LNCAP (cell line): ENCODE measurements around the gene SLC18B1.

Source experiments
- TF ChIP-seq, protein P1 (sequence below): fragments of 450-650 bp; IDR thresholded peaks from 2 replicates; pipeline ENCODE4 v1.5.1; 2017; ENCODE audit warnings: mild to moderate bottlenecking

SLC18B1 gene

DNA sequence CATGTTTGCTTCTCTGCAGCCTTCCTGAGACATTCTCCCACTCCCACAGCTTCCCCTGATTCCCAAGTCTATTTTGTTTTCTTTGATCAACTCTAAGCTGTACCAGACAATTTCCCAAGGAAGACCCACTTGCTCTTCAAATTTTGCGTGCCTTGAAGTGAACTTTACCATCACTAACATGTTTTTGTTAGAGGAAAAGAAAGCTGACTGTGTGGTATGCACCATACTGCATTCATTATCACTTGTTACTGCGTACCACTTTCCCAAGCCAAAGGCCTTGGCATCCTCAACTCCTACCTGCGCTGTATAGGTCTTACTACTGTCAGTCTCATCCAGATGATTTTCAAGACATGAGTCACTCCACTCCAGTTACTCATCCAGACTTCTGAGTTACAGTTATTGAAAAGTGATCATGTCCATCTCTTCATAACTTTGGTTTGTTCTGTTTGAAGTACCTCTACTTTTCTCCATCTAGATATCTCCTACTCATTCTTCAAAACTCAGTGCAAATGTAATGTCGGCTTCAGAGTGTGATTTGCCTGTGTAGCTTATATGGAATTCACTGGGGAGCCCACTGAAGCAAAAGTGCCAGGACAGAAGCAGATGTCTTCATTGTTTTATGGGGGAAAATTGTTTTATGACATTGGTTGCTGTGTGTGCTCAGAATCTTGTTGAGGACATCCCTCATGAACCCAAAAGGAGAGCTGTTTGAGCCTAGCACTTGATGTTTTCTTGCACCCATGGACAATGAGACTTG, 21.1 kb upstream of the SLC18B1 start:
- TF ChIP-seq, protein P1, sequence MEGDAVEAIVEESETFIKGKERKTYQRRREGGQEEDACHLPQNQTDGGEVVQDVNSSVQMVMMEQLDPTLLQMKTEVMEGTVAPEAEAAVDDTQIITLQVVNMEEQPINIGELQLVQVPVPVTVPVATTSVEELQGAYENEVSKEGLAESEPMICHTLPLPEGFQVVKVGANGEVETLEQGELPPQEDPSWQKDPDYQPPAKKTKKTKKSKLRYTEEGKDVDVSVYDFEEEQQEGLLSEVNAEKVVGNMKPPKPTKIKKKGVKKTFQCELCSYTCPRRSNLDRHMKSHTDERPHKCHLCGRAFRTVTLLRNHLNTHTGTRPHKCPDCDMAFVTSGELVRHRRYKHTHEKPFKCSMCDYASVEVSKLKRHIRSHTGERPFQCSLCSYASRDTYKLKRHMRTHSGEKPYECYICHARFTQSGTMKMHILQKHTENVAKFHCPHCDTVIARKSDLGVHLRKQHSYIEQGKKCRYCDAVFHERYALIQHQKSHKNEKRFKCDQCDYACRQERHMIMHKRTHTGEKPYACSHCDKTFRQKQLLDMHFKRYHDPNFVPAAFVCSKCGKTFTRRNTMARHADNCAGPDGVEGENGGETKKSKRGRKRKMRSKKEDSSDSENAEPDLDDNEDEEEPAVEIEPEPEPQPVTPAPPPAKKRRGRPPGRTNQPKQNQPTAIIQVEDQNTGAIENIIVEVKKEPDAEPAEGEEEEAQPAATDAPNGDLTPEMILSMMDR, result no peak

DNA sequence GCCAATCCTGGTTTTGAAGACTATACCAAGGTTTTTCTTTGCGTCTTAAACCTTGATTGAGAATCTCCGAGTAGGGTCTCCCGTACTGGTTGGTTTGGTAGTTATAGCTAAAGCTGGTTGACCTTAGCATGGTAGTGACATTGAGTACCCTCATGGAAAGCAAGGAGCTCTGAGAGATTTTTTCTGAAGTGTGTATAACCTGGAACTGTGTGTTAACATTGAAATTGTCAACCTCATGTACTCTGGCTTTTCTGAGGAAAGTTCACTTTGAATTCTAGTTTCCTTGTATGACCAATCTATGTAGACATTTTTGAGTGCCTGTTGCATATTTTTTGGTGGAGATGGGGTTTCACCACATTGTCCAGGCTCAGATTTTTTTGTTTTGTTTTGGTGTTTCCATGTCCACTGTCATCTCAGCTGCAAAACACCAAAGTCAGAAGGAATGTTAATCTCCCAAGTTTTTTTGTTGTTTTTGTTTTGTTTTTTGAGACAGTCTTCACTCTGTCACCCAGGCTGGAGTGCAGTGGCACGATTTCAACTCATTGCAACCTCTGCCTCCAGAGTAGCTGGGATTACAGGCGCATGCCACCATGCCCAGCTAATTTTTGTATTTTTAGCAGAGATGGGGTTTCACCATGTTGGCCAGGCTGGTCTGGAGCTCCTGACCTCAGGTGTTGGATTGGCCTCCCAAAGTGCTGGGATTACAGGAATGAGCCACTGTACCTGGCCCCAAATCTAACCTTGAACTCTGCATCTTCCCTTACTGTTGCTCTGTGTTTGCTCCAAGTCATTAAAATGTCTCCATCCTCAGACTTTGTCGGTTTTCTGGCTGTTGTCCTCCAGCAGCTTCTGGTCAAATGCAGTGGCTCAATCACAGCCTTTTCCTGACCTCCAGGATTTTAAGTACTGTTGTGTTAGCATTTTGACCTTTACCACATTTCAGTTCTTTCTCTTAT, 20.2 kb upstream of the SLC18B1 start:
- TF ChIP-seq, protein P1, result no peak

DNA sequence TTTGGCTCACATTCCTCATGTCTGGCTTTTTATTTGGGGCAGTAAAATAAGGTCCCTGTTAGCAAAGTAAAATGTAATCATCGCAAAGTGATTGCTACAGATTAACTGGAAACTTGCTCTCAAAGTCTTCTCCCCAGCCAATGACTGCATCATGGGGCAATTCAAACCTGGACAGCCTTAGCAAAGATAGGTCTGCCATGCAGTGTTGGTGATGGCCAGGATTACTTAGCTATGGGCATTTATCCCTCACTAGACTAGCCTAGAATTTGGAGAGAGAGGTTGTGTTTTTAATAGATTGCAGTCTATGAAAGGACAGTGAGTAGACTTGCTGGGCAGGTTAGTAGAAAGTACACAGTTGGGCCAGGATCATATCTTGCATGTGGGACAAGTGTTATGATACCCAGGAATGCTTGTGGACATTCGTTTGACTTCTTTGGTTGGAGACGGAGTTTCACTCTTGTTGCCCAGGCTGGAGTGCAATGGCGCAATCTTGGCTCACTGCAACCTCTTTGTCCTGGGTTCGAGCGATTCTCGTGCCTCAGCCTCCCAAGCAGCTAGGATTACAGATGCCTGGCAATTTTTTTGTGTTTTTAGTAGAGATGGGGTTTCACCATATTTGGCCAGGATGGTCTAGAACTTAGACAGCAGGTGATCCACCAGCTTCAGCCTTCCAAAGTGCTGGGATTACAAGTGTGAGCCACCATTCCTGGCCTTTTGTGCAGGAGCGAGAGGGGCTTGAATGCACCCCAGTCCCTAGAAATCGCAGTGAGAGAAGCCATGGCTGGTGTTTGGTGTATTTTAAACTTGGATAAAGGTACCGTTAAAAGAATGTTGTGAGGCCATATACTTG, 19.3 kb upstream of the SLC18B1 start:
- TF ChIP-seq, protein P1, result no peak

DNA sequence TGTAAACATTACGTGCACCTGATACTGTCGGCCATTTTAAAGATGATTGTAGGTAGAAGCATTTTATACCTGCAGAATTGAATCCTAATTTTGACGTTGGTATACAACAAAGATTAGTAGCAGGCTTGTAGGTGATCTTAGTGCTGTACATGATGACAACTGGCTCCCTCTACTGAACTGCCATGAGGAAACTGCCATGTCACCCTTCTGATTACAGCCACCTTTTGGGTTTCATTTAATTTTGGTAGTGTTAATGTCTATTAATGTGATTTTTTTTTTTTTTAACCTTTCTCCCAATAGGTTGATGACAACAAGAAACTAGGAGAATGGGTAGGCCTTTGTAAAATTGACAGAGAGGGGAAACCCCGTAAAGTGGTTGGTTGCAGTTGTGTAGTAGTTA, 18.2 kb upstream of the SLC18B1 start:
- TF ChIP-seq, protein P1, result peak; percentile 30; the same call in 1 of the 2 replicates

DNA sequence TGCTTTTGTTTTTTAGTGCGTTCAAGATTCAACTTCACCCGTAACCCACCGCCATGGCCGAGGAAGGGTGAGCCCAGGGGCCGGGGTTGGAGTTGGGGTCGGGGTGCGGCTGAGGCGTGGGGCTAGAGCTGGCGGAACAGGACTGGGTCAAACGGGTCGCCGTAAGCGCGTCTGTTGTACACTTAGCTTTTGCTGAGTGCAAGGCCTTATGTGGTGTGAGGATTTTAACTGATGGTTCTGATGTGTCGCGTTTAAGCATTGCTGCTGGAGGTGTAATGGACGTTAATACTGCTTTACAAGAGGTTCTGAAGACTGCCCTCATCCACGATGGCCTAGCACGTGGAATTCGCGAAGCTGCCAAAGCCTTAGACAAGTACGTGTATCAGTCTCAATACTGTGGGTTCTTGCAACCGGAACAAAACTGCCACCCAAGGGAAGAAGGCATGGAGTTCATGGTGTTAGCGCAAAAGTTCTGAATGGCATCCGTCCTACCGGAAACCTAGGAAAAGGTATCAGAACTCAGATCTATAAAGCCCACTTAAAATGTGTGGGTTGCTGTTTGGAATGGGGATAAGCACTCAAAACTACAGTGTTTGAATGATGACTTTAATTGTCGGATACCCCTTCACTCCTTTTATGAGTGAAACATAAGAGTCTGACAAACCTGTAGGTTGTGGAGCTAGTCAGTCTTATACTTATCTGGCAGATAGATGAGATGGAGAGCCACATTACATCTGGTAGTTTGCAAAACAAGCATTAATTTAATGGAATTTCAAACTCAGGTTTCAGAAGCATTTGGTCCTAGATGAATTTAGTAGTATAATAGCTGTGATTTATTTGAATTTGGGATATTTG, 16.5 kb upstream of the SLC18B1 start:
- TF ChIP-seq, protein P1, result no peak

DNA sequence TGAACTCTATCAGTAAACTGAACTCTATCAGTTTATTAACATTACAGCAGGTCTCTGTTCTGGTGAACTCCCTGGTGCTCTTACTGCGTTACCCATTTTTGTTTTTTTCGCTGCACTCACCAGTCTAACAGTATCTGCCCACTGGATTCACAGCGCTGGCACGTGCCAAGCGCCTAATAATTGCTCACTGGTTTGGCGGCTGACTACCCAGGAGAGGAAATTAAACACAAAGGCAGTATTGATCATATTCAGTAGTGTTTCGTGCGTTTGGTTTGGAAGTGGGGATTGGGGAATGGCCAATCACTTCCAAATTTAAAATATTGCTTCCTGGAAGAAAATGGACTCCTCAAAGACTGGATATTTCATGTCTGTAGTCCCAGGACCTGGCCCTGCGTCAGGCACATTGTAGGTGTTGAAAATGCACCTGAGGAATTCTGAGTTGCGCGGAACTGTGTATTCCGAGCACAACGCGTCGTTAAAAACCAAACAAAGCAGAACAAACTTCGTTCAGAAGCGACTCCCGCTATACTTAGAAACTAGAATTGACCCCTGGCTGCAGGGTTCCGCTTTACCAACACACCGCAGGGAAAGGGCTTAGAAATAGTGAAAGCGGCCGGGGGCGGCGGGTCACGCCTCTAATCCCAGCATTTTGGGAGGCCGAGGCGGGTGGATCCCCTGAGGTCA, 14.9 kb upstream of the SLC18B1 start:
- TF ChIP-seq, protein P1, result no peak
